ENCODE results near the gene SCIMP.
A peak's percentile ranks its signal among the peaks of the same experiment; 100 is the strongest.
"Not testable (repeated sequence)": the region's sequence is repeated elsewhere in the genome, so short reads cannot be mapped to it uniquely, and the experiment has no call there.

SCIMP gene

DNA sequence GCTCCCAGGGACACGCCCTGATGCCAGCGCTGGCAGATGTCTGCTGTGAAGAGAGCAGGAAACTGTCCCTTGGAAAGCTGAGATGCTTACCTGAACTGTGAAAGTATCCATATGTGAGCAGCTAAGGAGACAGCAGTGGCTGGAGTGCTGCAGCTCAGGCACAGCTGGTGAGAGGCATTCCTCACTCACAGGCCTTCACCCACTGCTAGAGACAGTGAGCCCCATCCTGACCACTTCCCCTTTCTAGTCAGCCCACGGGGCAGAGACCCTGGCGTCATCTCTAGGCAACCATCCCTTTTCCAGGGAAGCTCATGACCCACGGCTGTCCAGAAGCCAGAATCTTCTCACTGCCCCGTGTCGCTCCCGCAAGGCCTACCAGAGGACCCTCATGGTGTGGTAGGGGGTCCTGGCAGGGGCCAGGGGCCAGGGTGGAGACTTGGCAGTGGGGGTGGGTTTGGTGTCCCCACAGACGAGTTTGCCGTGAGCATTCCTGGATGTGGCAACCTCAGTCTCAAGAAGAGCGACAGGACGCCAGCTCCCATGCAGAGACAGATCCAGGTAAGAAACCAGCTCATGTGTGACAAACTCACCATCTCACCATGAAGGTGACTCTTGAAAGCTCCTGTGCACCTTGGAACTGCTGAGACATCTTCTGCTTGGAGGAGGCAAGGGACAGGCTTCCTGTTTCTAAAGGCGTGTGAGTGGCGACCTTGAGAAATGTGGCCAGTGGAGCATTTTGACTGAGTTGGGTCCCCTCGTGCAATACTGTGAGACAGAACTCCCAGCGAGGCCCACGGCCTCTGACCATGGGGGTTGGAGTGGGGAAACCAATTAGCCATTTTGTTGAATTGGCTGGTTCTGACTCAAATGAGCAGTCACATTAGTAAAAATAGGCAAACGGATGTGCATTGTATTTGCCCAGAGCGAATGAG is at the start of gene SCIMP:
SCIMP (minus strand) TSS at position 216 of the 932 bp plus-strand sequence; CDS start at position 111, 105 bp downstream.
- DNase-seq = no peak

- no peak for DNase-seq
These were observed 49.1 kb upstream of the SCIMP start for GRCh38 chr17:5283571-5284315.

DNA sequence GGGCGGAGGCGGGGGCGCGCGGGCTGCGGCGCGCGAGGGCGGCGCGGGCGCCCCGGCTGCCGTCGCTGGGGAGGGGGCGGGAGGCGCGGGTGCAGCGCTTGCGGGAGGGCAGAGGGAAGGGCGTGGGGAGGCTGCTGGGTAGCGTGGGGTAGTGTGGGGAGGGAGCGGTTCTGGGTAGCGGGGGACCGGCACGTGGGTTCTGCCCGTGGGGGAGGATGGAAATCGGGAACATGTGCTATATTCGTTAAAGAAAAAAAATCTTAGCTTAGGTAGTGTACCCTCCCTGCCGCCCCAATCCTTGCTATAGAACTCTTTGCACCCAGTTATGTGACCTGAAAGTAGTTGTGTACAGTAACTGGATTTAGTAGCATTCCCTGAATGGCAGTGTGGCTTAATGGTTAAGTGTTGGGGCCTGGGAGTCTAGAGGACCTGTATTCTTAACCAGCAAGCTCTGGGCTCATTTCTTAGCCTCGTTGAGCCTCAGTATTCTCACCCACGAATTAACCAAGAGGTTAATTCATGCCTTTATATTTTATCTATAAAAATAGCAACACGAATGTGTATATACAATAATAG is 48.1 kb upstream of the SCIMP start:
- DNase-seq = peak; percentile 20

GRCh38 chr17:5281814-5282641 is 47.4 kb upstream of the SCIMP start, which contains the start of gene RABEP1:
RABEP1 (plus strand) TSS chr17:5282284; CDS start chr17:5282487, 203 bp downstream.
- DNase-seq = peak; percentile 78

DNA sequence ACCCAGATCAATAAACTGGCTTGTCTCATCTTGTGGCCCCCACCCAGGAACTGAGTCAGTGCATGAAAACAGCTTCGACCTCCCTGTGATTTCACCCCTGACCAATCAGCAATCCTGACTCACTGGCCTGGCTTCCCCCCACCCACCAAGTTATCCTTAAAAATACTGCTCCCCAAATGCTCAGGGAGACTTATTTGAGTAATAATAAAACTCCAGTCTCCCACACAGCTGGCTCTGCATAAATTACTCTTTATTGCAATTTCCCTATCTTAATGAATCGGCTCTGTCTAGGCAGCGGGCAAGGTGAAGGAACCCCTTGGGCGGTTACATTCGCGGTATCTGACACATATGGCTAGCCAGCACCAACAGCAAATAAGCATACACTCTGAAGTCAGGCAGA is 37.7 kb upstream of the SCIMP start:
- DNase-seq = no peak

GRCh38 chr17:5269241-5269960 is 34.7 kb upstream of the SCIMP start:
- DNase-seq = no peak

GRCh38 chr17:5264893-5265292 is 30.2 kb upstream of the SCIMP start:
- no peak for DNase-seq

DNA sequence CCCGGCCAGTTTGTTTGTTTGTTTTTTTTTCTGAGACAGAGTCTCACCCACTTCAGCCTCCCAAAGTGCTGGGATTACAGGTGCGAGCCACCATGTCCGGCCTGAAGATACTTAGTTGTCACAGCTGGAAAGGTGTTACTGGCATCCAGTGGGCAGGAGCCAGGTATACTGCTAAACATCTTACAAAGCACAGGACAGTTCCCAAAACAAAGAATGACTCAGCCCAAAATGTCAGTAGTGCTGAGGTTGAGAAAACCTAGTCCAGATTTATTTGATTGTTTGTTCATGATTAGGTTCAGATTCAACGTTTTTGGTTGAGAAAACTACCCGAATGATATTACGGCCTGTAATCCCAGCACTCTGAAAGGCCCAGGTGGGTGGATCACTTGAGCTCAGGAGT is 28.8 kb upstream of the SCIMP start:
- DNase-seq = no peak

DNA sequence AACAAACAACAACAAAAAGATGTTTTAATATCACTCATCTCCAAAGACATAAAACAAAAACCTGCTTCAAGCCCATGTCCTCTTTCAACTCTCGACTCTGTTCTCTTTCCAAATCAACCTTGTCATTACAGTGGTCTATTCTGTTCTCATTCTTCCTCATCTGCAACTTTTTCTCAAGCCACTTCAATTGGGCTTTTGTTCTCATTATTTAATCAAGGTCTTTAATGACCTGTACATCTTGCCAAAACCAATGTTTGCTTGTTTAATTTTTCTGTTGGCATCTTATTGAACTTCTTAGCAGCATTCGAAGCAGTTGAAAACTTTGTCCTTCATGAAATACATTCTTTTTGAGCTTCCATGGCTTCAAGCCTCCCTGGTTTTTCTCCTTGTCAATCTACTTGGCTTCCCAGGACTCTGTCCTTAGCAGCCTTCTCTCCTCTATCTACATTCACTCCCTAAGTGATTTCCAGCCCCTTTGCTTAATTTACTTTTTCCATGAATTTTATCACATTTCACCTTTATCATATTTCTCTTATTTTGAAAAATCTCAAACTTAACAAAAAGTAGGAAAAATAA is 27.8 kb upstream of the SCIMP start:
- no peak for DNase-seq

DNA sequence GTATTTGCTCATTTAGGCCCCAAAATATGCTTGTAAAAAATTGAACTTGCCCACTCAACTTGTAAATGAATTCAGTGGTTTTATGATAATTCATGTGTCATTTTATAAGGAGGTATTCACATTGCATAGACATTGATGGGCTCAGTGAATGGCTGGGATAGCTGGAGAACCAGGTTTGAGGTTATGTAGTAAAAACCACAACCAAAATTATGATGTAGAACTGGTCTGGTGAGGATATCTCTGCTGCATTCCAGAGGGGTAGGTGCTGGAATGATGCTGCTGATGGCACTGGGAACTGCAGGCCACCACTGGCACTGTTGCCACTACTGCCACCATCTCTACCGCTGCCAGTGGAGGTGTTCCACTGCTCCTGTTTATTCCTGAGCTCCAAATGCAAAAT is 25.9 kb upstream of the SCIMP start:
- no peak for DNase-seq

DNA sequence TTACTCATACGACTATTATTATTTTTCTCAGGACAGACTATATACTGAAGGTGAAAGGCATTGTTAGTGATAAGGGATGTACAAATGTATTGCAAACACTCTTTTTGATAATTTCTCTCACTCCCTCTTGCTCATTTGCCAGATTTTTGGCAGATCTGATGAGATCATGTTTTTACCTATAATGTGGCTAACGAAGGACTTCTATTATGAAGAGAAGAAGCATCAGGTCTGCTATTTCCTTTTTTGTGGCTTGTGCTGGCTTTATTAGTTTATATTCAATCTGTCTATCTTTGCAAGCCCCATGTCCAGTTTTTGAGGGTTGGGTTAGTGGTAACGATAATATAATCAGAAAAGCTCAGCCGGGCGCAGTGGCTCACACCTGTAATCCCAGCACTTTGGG is 22.5 kb upstream of the SCIMP start:
- DNase-seq = no peak

GRCh38 chr17:5254903-5255521 is 20.4 kb upstream of the SCIMP start:
- DNase-seq = no peak

GRCh38 chr17:5254414-5254813 is 19.8 kb upstream of the SCIMP start:
- DNase-seq = no peak

- peak; percentile 37 for DNase-seq
These were observed 15.0 kb upstream of the SCIMP start for GRCh38 chr17:5249615-5250014.

GRCh38 chr17:5248821-5249479 is 14.3 kb upstream of the SCIMP start:
- no peak for DNase-seq

GRCh38 chr17:5247621-5248020 is 13.0 kb upstream of the SCIMP start:
- DNase-seq = no peak

- DNase-seq = no peak
These were observed 7.4 kb upstream of the SCIMP start for GRCh38 chr17:5241861-5242671.

GRCh38 chr17:5239769-5240168 is 5.1 kb upstream of the SCIMP start:
- DNase-seq = not testable (repeated sequence)

DNA sequence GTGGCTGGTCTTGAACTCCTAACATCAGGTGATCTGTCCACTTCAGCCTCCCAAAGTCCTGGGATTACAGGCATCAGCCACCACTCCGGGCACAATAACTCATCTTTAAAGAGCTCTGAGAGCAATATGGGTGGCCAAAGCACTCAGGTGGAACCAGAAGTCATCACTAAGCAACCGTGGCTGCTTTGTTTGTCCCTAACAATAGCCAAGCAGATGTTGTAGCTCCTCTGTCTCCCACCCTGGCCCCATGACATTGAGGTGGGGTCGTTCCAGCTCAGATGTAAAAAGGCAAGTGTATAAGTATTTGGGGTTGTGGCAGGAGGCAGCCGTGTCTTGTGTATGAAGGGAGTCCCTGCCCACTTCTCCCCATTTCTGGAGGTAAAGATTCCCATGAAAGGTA is 3.7 kb upstream of the SCIMP start:
- no peak for DNase-seq
